NCI-H2029 (cell line): ENCODE data around the gene EIF4A3.
"Not testable (repeated sequence)": the region's sequence is repeated elsewhere in the genome, so short reads cannot be mapped to it uniquely, and the experiment has no call there.

Source experiments
- DNase-seq: peaks from one replicate; lab custom pipeline; 2025; lab: John Stamatoyannopoulos, UW

EIF4A3 gene

GRCh38 chr17:80099291-80100034, 47.5 kb downstream of the EIF4A3 start:
- no peak for DNase-seq

GRCh38 chr17:80097844-80098691, 48.9 kb downstream of the EIF4A3 start:
- DNase-seq, result no peak

- DNase-seq, result no peak
These were observed 49.8 kb downstream of the EIF4A3 start for GRCh38 chr17:80097127-80097621.

GRCh38 chr17:80096561-80097021, 50.3 kb downstream of the EIF4A3 start:
- no peak for DNase-seq

GRCh38 chr17:80095844-80096475, 51.0 kb downstream of the EIF4A3 start:
- DNase-seq, result no peak

GRCh38 chr17:80095038-80095843, 51.7 kb downstream of the EIF4A3 start:
- DNase-seq, result no peak

GRCh38 chr17:80092959-80093358, 54.0 kb downstream of the EIF4A3 start:
- DNase-seq, result no peak

- no peak for DNase-seq
These were observed 55.6 kb downstream of the EIF4A3 start for GRCh38 chr17:80091376-80091775.

GRCh38 chr17:80090164-80090563, 56.8 kb downstream of the EIF4A3 start:
- not testable (repeated sequence) for DNase-seq

GRCh38 chr17:80089762-80090161, 57.2 kb downstream of the EIF4A3 start:
- DNase-seq, result no peak

GRCh38 chr17:80087346-80088265, 59.3 kb downstream of the EIF4A3 start:
- DNase-seq, result no peak

- no peak for DNase-seq
These were observed 60.3 kb downstream of the EIF4A3 start for GRCh38 chr17:80086616-80087015.

- DNase-seq, result no peak
These were observed 60.8 kb downstream of the EIF4A3 start for GRCh38 chr17:80086081-80086480.

GRCh38 chr17:80084773-80085172, 62.2 kb downstream of the EIF4A3 start:
- DNase-seq, result no peak
